Stimulated activated naive B cell treated with anti-CD40 and anti-IgM and Interleukin-4, amounts not matched to agents 10 μg/mL and 1 μg/mL and 100 μg/mL, for 72 hours (primary cell): ENCODE measurements around the gene APOO.

Source experiments
- ATAC-seq, 2 donors: fragments of 150-1000 bp; cut with Tn5 transposase; replicated peaks; 2 replicates each; pipeline ENCODE4 v1.10.0; 2021; ENCODE audit warnings: moderate library complexity in 1 of 2
- DNase-seq: peaks from one replicate; pipeline ENCODE4 v3.0.0; 2021
- H3K27ac Mint-ChIP-seq: one replicate; pipeline ENCODE4 v1.8.0; 2022; ENCODE audit warnings: mild to moderate bottlenecking, mixed read lengths
- H3K27me3 Mint-ChIP-seq, 2 donors: one replicate each; pipeline ENCODE4 v1.8.0; 2022; ENCODE audit warnings: mixed read lengths in 2 of 2
- H3K36me3 Mint-ChIP-seq, 2 donors: one replicate each; pipeline ENCODE4 v1.8.0; 2022; ENCODE audit warnings: mixed read lengths in 2 of 2, mild to moderate bottlenecking in 1 of 2
- H3K4me1 Mint-ChIP-seq, 2 donors: one replicate each; pipeline ENCODE4 v1.8.0; 2022; ENCODE audit warnings: mixed read lengths in 2 of 2, mild to moderate bottlenecking in 1 of 2
- H3K4me3 Mint-ChIP-seq, 2 donors: one replicate each; pipeline ENCODE4 v1.8.0; 2022; ENCODE audit warnings: mild to moderate bottlenecking in 2 of 2, mixed read lengths in 2 of 2, moderate library complexity in 1 of 2
- H3K9me3 Mint-ChIP-seq, 2 donors: one replicate each; pipeline ENCODE4 v1.8.0; 2022; ENCODE audit warnings: mixed read lengths in 2 of 2, mild to moderate bottlenecking in 1 of 2

APOO gene

DNA sequence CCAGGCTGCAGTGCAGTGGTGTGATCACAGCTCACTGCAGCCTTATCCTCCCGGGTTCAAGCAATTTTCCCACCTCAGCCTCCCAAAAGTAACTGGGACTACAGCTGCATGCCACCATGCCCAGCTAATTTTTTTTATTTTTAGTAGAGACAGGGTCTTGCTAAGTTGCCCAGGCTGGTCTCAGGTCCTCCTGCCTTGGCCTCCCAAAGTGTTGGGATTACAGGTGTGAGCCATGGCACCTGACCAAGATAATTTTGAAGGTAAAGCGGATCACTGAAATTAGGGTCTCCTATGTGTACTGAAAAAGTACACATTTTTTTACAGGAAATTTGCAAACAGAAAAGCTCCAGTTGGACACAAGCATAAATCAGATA lies 120.0 kb downstream of the APOO start:
- H3K4me1 Mint-ChIP-seq = peaks cover 10 to 11% of the 10 kb centered on the region in 2 donors
- H3K27ac Mint-ChIP-seq = no peak overlapping the region
- no peak overlapping the region for H3K4me3 Mint-ChIP-seq
- no peaks in the 10 kb centered on the region for H3K9me3 Mint-ChIP-seq
- DNase-seq (no peak), ATAC-seq (no peak)
- peaks cover 22 to 24% of the 10 kb centered on the region in 2 donors for H3K36me3 Mint-ChIP-seq
- H3K27me3 Mint-ChIP-seq = no peaks in the 10 kb centered on the region

- no peak for ATAC-seq
- H3K4me1 Mint-ChIP-seq = peaks cover 14 to 20% of the 10 kb centered on the region in 2 donors
- no peaks in the 10 kb centered on the region for H3K9me3 Mint-ChIP-seq
- H3K27me3 Mint-ChIP-seq = no peaks in the 10 kb centered on the region
- no peak overlapping the region for H3K4me3 Mint-ChIP-seq
- peaks cover 22 to 24% of the 10 kb centered on the region in 2 donors for H3K36me3 Mint-ChIP-seq
- DNase-seq = no peak
- no peak overlapping the region for H3K27ac Mint-ChIP-seq
These were observed 121.4 kb downstream of the APOO start for GRCh38 chrX:23786268-23786815.

DNA sequence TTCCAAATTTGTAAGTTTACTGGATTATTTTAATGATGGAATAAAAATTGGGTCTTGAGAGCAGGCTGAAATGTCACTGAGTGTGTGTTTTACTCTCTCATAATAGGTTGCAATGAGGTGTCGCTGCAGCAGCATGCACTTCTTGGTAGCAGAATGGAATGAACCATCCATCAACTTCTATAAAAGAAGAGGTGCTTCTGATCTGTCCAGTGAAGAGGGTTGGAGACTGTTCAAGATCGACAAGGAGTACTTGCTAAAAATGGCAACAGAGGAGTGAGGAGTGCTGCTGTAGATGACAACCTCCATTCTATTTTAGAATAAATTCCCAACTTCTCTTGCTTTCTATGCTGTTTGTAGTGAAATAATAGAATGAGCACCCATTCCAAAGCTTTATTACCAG lies 122.2 kb downstream of the APOO start:
- DNase-seq (no peak), ATAC-seq (no peak)
- no peaks in the 10 kb centered on the region for H3K9me3 Mint-ChIP-seq
- H3K4me1 Mint-ChIP-seq = peaks cover 16 to 28% of the 10 kb centered on the region in 2 donors
- H3K4me3 Mint-ChIP-seq = peak overlapping the region; percentile 40 to 94
- peaks cover 22 to 24% of the 10 kb centered on the region in 2 donors for H3K36me3 Mint-ChIP-seq
- H3K27me3 Mint-ChIP-seq = no peaks in the 10 kb centered on the region
- H3K27ac Mint-ChIP-seq = peak overlapping the region; percentile 37

GRCh38 chrX:23784470-23785331 lies 123.0 kb downstream of the APOO start:
- no peaks in the 10 kb centered on the region for H3K27me3 Mint-ChIP-seq
- peaks cover 16 to 29% of the 10 kb centered on the region in 2 donors for H3K4me1 Mint-ChIP-seq
- peaks cover 22 to 24% of the 10 kb centered on the region in 2 donors for H3K36me3 Mint-ChIP-seq
- ATAC-seq = peak in 1 of 2 donors; percentile 5
- H3K9me3 Mint-ChIP-seq = no peaks in the 10 kb centered on the region
- peak overlapping the region; percentile 93 to 94 for H3K4me3 Mint-ChIP-seq
- peak overlapping the region; percentile 95 for H3K27ac Mint-ChIP-seq
- no peak for DNase-seq

DNA sequence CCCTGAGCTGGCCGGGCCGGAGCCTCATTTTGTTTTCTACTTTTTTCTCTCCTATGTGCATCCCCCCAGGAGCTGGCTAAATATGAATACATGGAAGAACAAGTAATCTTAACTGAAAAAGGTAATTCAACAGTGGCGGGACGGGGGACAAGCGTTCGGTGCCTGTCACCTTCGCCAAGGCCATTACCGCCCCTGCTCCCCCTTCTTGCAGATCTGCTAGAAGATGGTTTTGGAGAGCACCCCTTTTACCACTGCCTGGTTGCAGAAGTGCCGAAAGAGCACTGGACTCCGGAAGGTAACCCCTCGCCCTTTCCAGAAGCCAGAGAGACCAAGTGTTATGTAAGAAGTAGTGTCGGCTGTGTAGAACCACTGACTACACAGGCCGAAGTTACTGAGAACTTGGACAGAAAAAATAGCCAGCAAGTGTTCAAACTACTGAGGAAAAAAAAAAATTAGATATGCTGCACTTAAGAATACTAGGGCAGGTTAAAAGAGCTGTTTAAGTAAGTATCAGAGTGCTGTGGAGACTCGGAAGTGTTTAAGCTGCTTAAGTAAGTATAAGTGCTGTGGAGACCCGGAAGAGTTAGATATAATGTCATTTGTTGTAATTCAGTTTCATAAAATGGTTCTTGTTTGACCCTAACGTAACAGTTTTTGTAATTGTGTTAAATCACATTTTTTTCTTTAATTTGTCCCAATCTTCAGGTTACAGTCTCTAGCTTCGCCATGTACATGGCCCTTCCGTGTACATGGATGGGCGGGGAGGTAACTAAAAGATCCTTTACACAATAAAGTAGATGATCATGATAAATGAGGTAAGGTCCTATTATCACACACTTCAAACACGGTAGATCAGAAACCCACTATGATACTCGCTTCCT lies 123.9 kb downstream of the APOO start:
- Mint-ChIP-seq H3K4me1 (peaks cover 19 to 29% of the 10 kb centered on the region in 2 donors), H3K27me3 (no peaks in the 10 kb centered on the region), H3K4me3 (peak overlapping the region; percentile 93 to 94), H3K36me3 (peaks cover 22 to 24% of the 10 kb centered on the region in 2 donors), H3K27ac (peak overlapping the region; percentile 95), H3K9me3 (no peaks in the 10 kb centered on the region)
- ATAC-seq (no peak), DNase-seq (no peak)
